Fibroblast of mammary gland (primary cell): ENCODE data around the gene FSTL4.

ENCODE experiments used
- DNase-seq: peaks from one replicate; pipeline ENCODE4 v3.0.0-alpha.2; 2010; ENCODE audit warnings: low read depth
- H3K4me3 ChIP-seq: 2 replicates; pipeline ENCODE4 v1.5.1; 2011; ENCODE audit warnings: low read depth, mild to moderate bottlenecking, low read length, moderate library complexity; ENCODE audit not compliant: control insufficient read depth
- TF ChIP-seq, protein P1 (sequence below): conservative IDR thresholded peaks from 2 replicates; pipeline ENCODE4 v1.5.1; 2011; ENCODE audit warnings: low read depth, low read length, inconsistent platforms; ENCODE audit not compliant: control insufficient read depth, insufficient read depth

Gene FSTL4

DNA sequence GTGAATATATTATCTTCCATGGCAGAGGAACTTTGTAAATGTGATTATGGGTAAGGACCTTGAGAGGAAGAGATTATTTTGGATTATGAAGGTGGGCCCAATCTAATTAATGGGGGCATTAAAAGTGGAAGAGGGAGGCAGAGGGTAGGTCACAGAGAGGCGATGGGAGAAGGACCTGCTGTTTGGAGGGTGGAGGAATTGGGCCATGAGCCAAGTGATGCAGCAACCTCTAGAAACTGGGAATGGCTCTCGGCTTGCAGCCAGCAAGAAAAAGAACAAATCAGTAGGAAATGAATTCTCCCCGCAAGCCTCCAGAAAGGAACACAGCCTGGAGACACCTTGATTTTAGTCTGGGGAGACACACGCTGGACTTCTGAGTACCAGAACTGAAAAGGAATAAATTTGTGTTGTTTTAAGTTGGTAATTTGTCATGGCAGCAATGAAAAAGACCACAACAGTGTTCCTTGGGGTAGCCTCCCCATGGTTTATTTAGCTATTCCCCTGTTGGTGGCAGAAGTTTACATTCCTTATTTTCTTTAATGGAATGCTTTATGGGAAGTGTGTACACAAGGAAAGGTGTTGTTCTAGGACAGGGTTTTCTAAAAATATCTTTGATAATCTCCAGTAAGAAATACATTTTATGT lies 456.9 kb downstream of the FSTL4 start:
- no peak for DNase-seq
- no peak overlapping the region for H3K4me3 ChIP-seq
- TF ChIP-seq, protein P1, sequence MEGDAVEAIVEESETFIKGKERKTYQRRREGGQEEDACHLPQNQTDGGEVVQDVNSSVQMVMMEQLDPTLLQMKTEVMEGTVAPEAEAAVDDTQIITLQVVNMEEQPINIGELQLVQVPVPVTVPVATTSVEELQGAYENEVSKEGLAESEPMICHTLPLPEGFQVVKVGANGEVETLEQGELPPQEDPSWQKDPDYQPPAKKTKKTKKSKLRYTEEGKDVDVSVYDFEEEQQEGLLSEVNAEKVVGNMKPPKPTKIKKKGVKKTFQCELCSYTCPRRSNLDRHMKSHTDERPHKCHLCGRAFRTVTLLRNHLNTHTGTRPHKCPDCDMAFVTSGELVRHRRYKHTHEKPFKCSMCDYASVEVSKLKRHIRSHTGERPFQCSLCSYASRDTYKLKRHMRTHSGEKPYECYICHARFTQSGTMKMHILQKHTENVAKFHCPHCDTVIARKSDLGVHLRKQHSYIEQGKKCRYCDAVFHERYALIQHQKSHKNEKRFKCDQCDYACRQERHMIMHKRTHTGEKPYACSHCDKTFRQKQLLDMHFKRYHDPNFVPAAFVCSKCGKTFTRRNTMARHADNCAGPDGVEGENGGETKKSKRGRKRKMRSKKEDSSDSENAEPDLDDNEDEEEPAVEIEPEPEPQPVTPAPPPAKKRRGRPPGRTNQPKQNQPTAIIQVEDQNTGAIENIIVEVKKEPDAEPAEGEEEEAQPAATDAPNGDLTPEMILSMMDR: no peak

DNA sequence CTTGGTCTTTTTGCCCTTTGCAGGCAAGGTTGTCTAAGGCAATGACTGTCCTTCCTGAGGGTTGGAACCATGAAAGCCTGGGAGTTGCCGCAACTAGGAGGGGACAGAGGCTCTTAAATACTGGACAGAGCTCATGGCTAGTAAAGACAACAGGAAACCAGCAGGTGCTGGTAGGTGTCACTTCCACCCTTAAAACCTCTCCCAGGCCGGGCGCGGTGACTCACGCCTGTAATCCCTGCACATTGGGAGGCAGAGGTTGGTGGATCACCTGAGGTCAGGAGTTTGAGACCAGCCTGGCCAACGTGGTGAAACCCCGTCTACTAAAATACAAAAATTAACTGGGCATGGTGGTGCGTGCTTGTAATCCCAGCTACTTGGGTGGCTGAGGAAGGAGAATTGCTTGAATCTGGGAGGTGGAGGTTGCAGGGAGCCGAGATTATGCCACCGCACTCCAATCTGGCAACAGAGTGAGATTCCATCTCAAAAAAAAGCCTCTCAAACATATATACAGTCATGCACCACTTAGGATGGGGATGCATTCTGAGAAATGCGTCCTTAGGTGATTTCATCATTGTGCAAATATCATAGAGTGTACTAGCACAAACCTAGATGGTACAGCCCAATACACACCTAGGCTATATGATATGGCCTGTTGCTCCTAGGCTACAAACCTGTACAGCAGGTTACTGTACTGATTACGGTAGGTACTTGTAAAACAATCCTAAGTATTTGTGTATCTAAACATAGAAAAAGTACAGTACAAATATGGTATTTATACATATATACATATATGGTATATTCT lies 457.9 kb downstream of the FSTL4 start:
- no peak for DNase-seq
- TF ChIP-seq, protein P1: no peak
- H3K4me3 ChIP-seq: no peak overlapping the region

- H3K4me3 ChIP-seq: no peak overlapping the region
- no peak for DNase-seq
- TF ChIP-seq, protein P1: no peak
Observed at GRCh38 chr5:133150909-133151544, 461.3 kb downstream of the FSTL4 start.

DNA sequence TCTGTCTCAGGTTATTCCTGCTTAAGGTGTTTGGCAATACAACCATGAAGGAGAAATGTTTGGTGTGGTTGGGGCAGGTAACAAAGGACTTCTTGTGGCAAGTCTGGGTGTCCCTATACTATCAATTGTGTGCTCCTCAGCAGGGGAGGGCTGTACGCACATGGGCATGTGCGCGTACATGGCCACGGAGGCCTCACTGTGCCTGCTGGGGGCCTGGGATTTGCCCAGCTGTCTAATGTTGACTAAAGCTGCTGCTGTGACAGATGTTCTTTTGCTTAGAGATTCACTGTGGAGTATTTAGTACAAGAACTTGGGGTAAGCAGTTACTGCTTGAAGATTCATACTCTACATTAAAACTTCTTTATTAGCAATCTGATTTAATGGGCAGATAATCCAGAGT lies 463.0 kb downstream of the FSTL4 start:
- no peak for DNase-seq
- TF ChIP-seq, protein P1: no peak
- no peak overlapping the region for H3K4me3 ChIP-seq

DNA sequence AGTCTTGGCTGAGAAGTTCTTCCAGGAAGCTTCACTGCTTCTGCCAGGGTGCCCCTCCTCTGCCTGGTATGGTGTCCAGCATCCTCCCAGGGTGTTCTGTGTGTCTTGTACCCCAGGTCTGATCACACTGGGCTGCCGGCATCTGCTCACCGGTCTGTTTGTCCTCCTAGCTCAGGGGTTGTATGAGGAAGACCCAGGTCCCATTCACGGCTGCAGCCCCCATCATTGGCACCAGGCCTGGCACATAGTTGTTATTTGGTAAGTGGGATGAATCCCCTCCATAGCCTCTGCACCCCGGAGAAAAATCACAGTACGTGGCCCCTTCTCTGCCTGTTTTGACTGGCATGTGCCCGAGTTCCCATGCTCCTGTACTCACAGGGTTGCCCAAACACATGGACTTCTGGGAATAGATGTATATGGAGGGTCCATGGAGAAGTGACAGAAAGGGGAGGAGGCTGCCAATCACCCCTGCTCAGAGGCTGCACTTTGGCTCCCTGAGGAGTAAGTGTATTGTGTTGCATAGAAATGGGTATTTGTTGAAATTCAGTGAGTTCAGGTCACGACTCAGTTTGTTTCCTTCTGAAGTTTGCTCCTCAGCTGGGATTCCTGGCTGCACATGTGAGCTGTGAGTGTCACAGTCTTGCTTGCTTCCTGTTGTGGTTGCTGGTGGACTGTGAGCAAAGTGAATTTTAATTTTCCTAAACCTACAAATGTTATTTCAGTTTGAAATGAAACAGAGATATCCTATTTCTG lies 464.4 kb downstream of the FSTL4 start:
- TF ChIP-seq, protein P1: no peak
- no peak for DNase-seq
- H3K4me3 ChIP-seq: no peak overlapping the region

GRCh38 chr5:133147411-133147810 lies 464.9 kb downstream of the FSTL4 start:
- TF ChIP-seq, protein P1: no peak
- no peak overlapping the region for H3K4me3 ChIP-seq
- peak; percentile 20 for DNase-seq
